HG03378 (cell line): ENCODE results near the gene ZDBF2.
"Not testable (repeated sequence)": the region's sequence is repeated elsewhere in the genome, so short reads cannot be mapped to it uniquely, and the experiment has no call there.

Experiments used
- ATAC-seq: cut with Tn5 transposase; IDR thresholded peaks from one replicate; pipeline ENCODE4 v1.9.1; 2021; ENCODE audit warnings: mild to moderate bottlenecking, moderate library complexity; ENCODE audit not compliant: unreplicated experiment

Gene ZDBF2

DNA sequence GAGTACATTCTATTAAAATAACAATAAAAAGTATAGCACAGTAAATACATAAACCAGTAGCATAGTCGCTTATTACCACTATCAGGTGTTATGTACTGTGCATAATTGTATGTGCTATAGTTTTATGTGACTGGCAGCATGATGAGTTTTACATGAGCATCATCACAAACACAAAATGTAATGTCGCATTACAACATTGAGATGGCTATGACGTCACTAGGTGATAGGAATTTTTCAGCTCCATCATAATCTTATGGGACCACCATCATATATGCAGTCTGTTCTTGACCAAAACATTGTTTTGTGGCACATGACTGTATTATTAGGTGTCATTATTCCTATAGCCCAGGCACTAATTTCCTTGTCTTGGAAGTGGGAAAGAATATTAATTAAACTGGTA is 48.6 kb downstream of the ZDBF2 start:
- no peak for ATAC-seq

DNA sequence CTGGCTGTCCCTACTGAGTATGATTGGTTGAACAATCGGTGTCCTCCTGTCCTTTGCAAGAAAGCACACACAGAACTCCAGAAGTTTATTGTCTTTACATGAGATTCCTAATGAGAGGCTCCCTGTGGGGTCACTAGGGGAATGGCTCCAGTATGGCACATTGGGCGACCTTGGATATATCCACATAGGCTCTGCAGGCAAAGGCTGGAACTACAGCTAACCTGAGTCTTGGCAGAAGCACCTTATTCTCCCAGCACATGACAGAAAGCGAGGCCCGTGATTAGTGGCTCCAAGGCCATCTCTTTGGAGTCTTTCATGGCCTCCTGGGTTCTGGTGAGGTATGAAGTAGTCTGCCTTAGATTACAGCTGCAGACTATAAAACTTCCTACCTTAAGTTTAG is 49.0 kb downstream of the ZDBF2 start:
- ATAC-seq = no peak

DNA sequence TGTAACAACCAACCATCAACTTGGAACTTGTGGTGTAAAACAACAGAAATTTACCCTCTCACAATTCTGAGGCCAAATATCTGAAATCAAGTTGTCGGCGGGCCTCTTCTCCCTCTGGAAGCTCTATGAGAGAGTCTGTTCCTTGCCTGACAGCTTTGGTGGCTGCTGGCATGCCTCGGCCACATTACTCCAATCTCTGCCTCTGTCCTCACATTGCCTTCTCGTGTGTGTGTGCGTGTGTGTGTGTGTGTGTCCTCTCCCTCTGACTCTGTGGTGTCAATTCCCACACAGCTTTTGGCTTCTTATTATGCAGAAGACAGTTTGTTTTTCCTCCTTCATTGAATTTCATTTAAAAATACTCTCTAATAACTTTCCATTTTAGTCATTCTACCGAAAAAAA is 50.4 kb downstream of the ZDBF2 start:
- ATAC-seq = no peak

DNA sequence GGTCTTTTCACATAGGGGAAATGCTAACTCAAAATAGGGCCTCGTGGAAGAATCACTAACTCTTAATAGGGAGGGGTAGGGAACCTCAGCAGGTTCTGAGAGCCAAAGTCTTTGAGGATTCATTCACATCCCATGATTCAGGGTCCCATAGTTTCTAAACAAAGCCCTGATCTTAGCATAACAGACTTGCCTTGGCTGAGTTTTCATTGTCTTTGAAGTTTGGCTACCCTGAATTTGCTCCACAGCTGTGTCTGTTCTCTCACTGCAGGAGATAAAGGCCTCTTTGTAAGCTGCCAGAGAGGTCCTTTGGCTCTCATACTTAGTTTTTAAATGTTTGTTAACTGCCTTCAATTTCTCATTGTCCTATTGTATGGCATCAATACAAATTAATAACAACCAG is 54.5 kb downstream of the ZDBF2 start:
- no peak for ATAC-seq

DNA sequence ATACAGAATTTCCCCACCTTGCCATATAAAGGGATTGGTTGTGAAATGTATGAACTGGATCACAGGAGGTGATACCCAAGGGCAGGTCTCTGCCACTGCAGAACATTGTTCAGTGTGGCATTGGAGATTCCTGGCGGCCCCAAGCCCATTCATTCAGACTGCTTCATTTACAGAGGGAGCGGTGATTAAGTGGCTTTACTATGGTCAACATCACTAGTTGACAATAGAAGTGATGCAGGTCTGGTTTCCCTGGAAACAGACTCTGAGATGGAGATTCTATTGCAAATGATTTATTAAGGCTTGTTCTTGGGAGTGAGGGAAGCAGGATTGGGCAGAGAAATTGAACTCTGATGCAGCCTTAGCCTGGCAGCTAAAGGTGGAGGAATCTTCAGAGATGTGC is 62.4 kb downstream of the ZDBF2 start:
- ATAC-seq = no peak

DNA sequence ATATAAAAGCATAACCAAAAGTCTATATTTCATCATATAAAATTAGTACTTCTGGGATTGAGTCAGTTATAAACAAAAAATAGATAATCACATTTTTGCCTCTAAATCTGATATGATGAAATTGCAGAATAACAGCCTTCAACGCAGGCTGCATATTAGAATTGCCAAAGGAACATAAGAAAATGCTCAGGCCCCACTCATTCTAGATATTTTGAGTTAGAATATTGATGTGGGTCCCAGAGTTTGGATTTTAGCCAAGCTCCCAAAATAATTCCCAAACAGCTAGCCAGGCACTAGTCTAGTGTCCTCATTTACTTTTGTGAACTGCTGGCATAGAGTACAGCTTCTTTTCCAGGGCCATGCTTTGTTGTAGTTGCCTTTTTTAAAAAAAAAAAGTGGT is 63.5 kb downstream of the ZDBF2 start:
- ATAC-seq = no peak

DNA sequence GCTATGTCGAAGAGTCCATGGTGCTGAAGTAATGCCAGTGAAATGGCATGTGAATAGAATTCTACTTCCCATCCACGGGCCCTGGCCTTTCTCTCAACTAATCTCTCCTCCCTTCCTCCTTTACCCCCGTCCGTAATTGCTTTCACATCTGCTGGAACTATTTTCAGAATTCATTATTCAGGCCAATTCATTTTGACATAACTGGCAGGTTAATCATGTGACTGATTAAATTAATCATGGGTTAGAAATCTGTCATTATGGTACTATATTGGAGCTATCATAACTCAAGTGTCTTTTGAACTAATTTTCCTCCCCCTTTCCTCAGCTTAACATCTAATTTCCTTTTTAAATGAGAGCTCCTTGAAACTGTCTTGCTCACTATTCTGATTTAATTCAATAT is 66.9 kb downstream of the ZDBF2 start:
- no peak for ATAC-seq

DNA sequence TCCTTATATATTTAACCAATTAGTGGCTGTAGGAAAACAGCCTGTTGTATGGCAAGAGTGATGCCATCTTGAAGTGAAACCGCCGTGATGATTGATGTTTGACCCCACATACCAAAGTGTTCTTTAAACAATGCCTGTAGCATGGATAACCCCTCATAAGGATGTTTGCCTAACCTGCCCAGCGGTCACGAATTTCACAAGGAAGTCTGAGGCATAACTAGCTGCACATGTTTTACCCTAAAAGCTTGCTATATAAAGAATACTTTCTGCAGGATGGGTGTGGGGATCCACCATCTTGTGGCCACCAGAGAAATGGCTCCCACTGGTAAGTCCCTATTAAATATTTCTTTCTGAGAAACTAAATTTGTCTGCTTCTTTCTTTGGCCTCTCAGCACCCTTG is 68.7 kb downstream of the ZDBF2 start:
- no peak for ATAC-seq

DNA sequence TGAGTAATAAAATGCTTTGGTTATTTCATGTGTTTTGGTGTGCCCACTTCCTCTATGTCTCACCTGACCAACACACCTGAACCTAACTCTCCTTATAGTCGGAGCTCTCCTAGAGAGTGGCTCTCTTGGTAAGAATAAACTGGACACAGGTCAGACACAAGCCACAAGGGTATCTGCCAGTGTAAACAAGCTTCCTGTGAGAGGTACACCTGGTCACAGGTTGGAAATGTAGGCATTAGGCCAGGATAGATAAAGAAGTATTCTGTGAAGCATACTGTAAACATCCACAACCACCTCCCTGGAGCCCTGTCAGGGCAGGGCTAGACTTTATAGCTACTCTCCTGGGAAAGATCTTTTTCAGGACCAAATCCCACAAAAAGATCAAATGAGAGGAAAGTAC is 69.4 kb downstream of the ZDBF2 start:
- ATAC-seq = no peak

DNA sequence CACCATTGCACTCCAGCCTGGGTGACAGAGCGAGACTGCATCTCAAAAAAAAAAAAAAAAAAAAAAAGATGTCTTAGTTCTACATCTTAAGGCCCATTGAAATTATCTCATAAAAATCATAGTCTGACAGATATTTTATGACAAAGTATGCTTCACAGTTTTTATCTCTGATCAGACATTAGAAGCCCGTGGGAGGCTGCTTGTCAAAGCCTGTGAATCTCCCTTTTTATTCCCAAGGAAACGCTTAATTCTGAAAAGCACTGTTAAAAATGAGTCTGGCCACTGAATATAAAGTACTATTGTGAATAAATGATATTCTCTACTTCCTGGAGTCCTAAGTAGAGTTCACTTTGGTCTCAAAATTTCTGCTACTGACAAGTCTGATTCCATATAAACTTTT is 71.1 kb downstream of the ZDBF2 start:
- ATAC-seq = no peak

DNA sequence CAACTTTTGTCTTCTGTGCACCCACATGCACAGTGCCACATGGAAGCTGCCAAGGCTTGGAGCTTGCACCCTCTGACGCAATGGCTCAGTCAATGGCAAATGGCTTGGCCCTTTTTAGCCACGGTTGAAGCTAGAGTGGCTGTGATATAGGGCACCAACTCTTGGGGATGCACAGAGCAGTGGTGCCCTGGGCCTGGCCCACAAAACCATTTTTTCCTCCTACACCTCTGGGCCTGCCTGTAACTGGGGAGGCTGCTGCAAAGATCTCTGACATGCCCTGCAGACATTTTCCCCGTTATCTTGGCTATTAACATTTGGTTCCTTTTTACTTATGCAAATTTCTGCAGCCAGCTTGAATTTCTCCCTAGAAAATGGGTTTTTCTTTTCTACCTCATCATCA is 74.9 kb downstream of the ZDBF2 start:
- ATAC-seq = no peak

DNA sequence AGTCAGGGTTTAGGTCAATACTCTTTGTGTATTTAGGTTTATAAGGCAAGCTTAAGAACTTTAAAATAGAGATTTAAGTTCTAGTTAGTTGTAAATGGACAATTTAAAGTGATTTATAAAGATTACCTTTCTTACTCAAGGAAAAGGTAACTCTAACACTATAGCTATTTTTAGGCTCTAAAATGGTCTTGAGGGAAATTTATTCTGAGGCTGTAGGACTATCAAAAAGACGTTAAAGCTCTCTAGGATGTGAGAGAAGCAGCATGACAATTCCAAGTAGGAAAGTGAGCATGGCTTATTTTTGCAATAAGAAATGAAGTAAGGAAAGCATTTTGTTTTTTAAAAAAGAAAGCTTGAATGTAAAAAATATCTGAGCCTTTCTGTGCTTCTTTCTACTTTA is 78.1 kb downstream of the ZDBF2 start:
- ATAC-seq = no peak

DNA sequence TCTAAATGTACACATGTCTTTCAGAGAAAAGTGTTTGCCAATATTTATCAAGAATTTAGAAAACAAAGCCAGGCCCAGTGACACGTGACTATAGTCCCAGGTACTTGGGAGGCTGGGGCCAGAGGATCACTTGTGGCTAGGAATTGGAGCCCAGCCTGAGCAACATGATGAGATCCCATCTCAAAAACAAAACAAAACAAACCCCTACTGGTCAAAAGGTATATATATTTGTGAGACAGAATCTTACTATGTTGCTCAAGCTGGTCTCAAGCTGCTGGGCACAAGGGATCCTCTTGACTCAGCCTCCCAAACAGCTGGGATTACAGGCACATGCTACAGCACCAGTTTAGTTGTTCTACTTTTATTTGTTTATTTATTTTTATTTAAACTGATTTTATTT is 79.2 kb downstream of the ZDBF2 start:
- ATAC-seq = no peak

DNA sequence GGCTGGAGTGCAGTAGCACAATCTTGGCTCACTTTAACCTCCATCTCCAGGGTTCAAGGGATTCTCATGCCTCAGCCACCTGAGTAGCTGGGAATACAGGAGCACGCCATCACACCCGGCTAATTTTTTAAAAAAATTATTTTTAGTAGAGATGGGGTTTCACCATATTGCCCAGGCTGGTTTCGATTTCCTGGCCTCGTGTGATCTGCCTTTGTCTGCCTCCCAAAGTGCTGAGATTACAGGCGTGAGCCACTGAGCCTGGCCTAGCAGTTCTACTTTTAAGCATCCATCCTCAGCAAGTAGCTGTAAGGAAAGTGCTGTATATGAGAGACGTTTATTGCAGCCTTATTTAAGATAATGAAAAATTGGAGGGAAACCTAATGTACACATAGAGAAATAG is 79.7 kb downstream of the ZDBF2 start:
- no peak for ATAC-seq

DNA sequence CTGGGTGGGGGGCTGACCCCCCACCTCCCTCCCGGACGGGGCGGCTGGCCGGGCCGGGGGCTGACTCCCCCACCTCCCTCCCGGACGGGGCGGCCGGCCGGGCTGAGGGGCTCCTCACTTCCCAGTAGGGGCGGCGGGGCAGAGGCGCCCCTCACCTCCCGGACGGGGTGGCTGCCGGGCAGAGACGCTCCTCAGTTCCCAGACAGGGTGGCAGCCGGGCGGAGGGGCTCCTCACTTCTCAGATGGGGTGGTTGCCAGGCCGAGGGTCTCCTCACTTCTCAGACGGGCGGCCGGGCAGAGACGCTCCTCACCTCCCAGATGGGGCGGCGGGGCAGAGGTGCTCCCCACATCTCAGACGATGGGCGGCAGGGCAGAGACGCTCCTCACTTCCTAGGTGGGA is 82.4 kb downstream of the ZDBF2 start:
- ATAC-seq = not testable (repeated sequence)

DNA sequence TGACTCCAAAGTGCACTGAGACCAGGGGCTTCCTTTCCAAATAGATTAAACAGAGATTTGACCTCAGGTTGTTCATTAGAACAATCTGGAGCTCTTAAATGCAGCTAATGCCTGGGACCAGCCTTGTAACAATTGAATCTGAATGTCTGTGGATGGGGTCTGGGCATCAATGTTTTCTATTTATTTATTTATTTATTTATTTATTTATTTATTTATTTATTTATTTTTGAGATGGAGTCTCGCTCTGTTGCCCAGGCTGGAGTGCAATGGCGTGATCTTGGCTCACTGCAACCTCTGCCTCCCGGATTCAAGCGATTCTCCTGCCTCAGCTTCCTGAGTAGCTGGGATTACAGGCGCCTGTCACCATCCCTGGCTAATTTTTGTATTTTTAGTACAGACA is 86.4 kb downstream of the ZDBF2 start:
- not testable (repeated sequence) for ATAC-seq

DNA sequence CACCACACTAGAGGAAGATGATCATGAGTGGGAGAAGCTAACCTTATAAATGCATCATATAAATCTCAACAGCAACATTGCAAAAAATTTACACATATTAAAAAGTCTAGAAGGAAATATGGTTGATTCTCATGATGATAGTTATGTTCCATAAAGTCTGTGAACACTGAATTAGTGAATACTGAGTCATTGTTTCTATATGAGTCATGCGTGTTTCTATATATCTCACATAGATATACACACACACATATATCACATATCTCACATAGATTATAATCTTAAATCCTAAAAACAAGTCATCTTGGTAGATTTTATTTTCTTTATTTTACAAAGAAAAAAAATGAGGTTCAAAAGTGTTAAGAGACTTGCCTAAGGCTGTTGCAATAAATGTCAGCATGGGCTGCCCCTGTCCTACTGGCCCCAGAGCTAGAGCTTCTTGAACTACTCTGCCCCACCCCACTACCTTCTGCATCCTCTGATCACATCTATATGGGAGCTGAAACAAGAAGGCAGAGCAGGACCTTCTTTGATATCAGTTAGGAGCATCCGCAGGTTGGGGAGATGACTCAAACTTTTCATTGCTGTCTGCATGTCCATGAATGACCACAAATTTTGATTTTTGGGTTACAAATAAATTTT is 87.1 kb downstream of the ZDBF2 start:
- peak; percentile 95 for ATAC-seq
